ENCODE data around the gene SNAI3. TPM values are rescaled to one million over a fixed set of nuclear protein-coding genes. Genes with fewer than 3 reads are reported as not detected.

Gene SNAI3
- total and polyA plus RNA-seq, 9 of the 15 experiments (the other 6 are each of a cell fraction or from before 2014, with no cell fraction given): 0.04 to 4.1 (median 0.80) TPM; not detected in 1

GRCh38 chr16:88706229-88706964 is 20.1 kb upstream of the SNAI3 start, which contains the start of the genes CTU2 and RNF166 (continued):
- TF ChIP-seq PPARD (CRISPR knock-in tag; IDR thresholded peaks at IDR 0.05) (no peak), ZNF75A (CRISPR knock-in tag; IDR thresholded peaks at IDR 0.05) (peak; percentile 22; the same call in 1 of the 2 replicates), EP400 (IDR thresholded peaks at IDR 0.05) (peak; percentile 81; the same call in 1 of the 2 replicates), ZBTB1 (CRISPR knock-in tag; IDR thresholded peaks at IDR 0.05; ENCODE audit: borderline replicate concordance, low read depth) (0 out of 2 replicates have a peak, but pooled peaks have one; percentile 19), SLC30A9 (CRISPR knock-in tag; IDR thresholded peaks at IDR 0.05) (peak; percentile 29; the same call in 1 of the 2 replicates), ZNF175 (CRISPR knock-in tag; IDR thresholded peaks at IDR 0.05; ENCODE audit: low read depth) (0 out of 2 replicates have a peak, but pooled peaks have one; percentile 60), MEIS2 (IDR thresholded peaks at IDR 0.05; ENCODE audit: partially characterized antibody) (peak; percentile 59), NR4A1 (CRISPR knock-in tag; IDR thresholded peaks at IDR 0.05) (peak; percentile 73), NR4A1 (tag; IDR thresholded peaks at IDR 0.05) (peak; percentile 64), ZNF165 (CRISPR knock-in tag; IDR thresholded peaks at IDR 0.05; ENCODE audit: borderline replicate concordance) (0 out of 2 replicates have a peak, but pooled peaks have one; percentile 75), DPF2 (IDR thresholded peaks at IDR 0.05) (no peak), POLR2H (tag; IDR thresholded peaks at IDR 0.05; ENCODE audit: low read depth) (no peak), NR2C2 (CRISPR knock-in tag; IDR thresholded peaks at IDR 0.05) (peak; percentile 74; the same call in 1 of the 2 replicates), NR2C2 (tag; IDR thresholded peaks at IDR 0.05) (peak; percentile 75; the same call in 1 of the 2 replicates), MTA3 (IDR thresholded peaks at IDR 0.05; ENCODE audit: borderline replicate concordance) (peak; percentile 86), BCL6 (CRISPR knock-in tag; IDR thresholded peaks at IDR 0.05) (no peak), NR3C1 (CRISPR knock-in tag; IDR thresholded peaks at IDR 0.05) (0 out of 2 replicates have a peak, but pooled peaks have one; percentile 20), SIN3B (IDR thresholded peaks at IDR 0.05; ENCODE audit: low read depth) (peak; percentile 99), THAP12 (CRISPR knock-in tag; IDR thresholded peaks at IDR 0.05) (peak; percentile 64; the same call in 1 of the 2 replicates), TFAP4 (CRISPR knock-in tag; IDR thresholded peaks at IDR 0.05; ENCODE audit: borderline replicate concordance) (peak; percentile 93), TARDBP (IDR thresholded peaks at IDR 0.05) (peak; percentile 84)

Measured in K562 (cell line).